Neural crest cell (in vitro differentiated cells): Measurements from ENCODE around the gene KIAA2012. TPM values are rescaled to one million over a fixed set of nuclear protein-coding genes. Genes with fewer than 3 reads are reported as not detected.

Experiments
- DNase-seq: peaks from one replicate; pipeline ENCODE4 v3.0.0; 2021; ENCODE audit warnings: low read depth, mixed read lengths, low spot score
- H3K27ac Mint-ChIP-seq: one replicate; pipeline ENCODE4 v1.8.0; 2021; ENCODE audit warnings: mild to moderate bottlenecking, mixed read lengths; ENCODE audit not compliant: unreplicated experiment
- H3K27me3 Mint-ChIP-seq: 2 replicates; pipeline ENCODE4 v1.8.0; 2021; ENCODE audit warnings: low read depth, mild to moderate bottlenecking, mixed read lengths
- H3K36me3 Mint-ChIP-seq: 2 replicates; pipeline ENCODE4 v1.8.0; 2021; ENCODE audit warnings: low read depth, mild to moderate bottlenecking, mixed read lengths
- H3K4me1 Mint-ChIP-seq: 2 replicates; pipeline ENCODE4 v1.8.0; 2021; ENCODE audit warnings: mixed read lengths
- H3K4me3 Mint-ChIP-seq: one replicate; pipeline ENCODE4 v1.8.0; 2021; ENCODE audit warnings: mild to moderate bottlenecking, mixed read lengths
- H3K9me3 Mint-ChIP-seq: 2 replicates; pipeline ENCODE4 v1.8.0; 2021; ENCODE audit warnings: mixed read lengths
- CTCF ChIP-seq: fragments of 200-600 bp; sonication (generic); conservative IDR thresholded peaks from 2 replicates; pipeline ENCODE4 v1.5.0; 2021; ENCODE audit warnings: antibody characterized with exemption, mild to moderate bottlenecking
- total RNA-seq: library from RNA; stranded (reverse); gene quantifications from 2 replicates; pipeline ENCODE4 v1.2.1, GENCODE V29; 2021

The KIAA2012 gene
- total RNA-seq, 1 donor from 2014 or later: 0.07 TPM

GRCh38 chr2:202115479-202115971, 42.5 kb downstream of the KIAA2012 start:
- Mint-ChIP-seq H3K4me1 (peaks cover 10% of the 10 kb centered on the region), H3K27ac (peak overlapping the region; percentile 2), H3K27me3 (no peaks in the 10 kb centered on the region), H3K4me3 (no peak overlapping the region), H3K36me3 (no peaks in the 10 kb centered on the region), H3K9me3 (peaks cover 5% of the 10 kb centered on the region)
- TF ChIP-seq CTCF: no peak
- no peak for DNase-seq

- no peak for TF ChIP-seq CTCF
- no peaks in the 10 kb centered on the region for H3K27me3 Mint-ChIP-seq
- DNase-seq: no peak
- H3K4me3 Mint-ChIP-seq: no peak overlapping the region
- H3K36me3 Mint-ChIP-seq: peaks cover 5% of the 10 kb centered on the region
- H3K27ac Mint-ChIP-seq: no peak overlapping the region
- peaks cover 4% of the 10 kb centered on the region for H3K4me1 Mint-ChIP-seq
- H3K9me3 Mint-ChIP-seq: peaks cover 13% of the 10 kb centered on the region
Measured at GRCh38 chr2:202116691-202117090, 43.6 kb downstream of the KIAA2012 start.

GRCh38 chr2:202118168-202118567, 45.1 kb downstream of the KIAA2012 start:
- Mint-ChIP-seq H3K36me3 (peaks cover 5% of the 10 kb centered on the region), H3K9me3 (peaks cover 13% of the 10 kb centered on the region), H3K27ac (no peak overlapping the region), H3K4me1 (peaks cover 11% of the 10 kb centered on the region), H3K27me3 (no peaks in the 10 kb centered on the region), H3K4me3 (no peak overlapping the region)
- TF ChIP-seq CTCF: no peak
- DNase-seq: no peak

- DNase-seq: no peak
- Mint-ChIP-seq H3K27ac (no peak overlapping the region), H3K9me3 (peaks cover 13% of the 10 kb centered on the region), H3K4me1 (peaks cover 25% of the 10 kb centered on the region), H3K27me3 (no peaks in the 10 kb centered on the region), H3K4me3 (no peak overlapping the region), H3K36me3 (peaks cover 5% of the 10 kb centered on the region)
- TF ChIP-seq CTCF: no peak
Measured at GRCh38 chr2:202120828-202121227, 47.8 kb downstream of the KIAA2012 start.

- Mint-ChIP-seq H3K4me1 (peaks cover 25% of the 10 kb centered on the region), H3K27me3 (no peaks in the 10 kb centered on the region), H3K27ac (peak overlapping the region; percentile 23), H3K9me3 (peaks cover 13% of the 10 kb centered on the region), H3K4me3 (no peak overlapping the region), H3K36me3 (peaks cover 5% of the 10 kb centered on the region)
- no peak for TF ChIP-seq CTCF
- DNase-seq: no peak
Measured at GRCh38 chr2:202121532-202122162, 48.6 kb downstream of the KIAA2012 start.
